H1 (cell line): ENCODE measurements around the gene MAP4K5. TPM values are rescaled to one million over a fixed set of nuclear protein-coding genes. Genes with fewer than 3 reads are reported as not detected.

ENCODE experiments used
- TCF12 ChIP-seq: IDR thresholded peaks from 2 replicates; pipeline ENCODE4 v1.6.1; 2011; ENCODE audit warnings: low read depth, mild to moderate bottlenecking, low read length
- polyA plus RNA-seq, 7 experiments: library from polyadenylated mRNA; depleted of rRNA in 3 of 7; stranded (reverse) in 5 of 7; unstranded in 2 of 7; fragments of >200 nt in 5 of 7; fragments of 200-250 nt in 2 of 7; gene quantifications; 1 replicate in 5 of 7; 2 replicates in 1 of 7; 4 replicates in 1 of 7; pipeline versions ENCODE4 v1.2.1 to v1.2.3, GENCODE V29; 2011 to 2013; ENCODE audit warnings: missing spikeins in 2 of 7, mixed read lengths in 2 of 7
- total RNA-seq: library from RNA; stranded (reverse); fragmentation: NEBNext Ultra II Directional; extraction: Animal tissue kit (Norgen Biotek cat#: 25700); gene quantifications from 2 replicates; pipeline ENCODE4 v1.2.1, GENCODE V29; 2021

MAP4K5 gene
- total and polyA plus RNA-seq, 2 of the 8 experiments (the other 6 are each of a cell fraction or from before 2014, with no cell fraction given), result 7.6 to 34.5 TPM

DNA sequence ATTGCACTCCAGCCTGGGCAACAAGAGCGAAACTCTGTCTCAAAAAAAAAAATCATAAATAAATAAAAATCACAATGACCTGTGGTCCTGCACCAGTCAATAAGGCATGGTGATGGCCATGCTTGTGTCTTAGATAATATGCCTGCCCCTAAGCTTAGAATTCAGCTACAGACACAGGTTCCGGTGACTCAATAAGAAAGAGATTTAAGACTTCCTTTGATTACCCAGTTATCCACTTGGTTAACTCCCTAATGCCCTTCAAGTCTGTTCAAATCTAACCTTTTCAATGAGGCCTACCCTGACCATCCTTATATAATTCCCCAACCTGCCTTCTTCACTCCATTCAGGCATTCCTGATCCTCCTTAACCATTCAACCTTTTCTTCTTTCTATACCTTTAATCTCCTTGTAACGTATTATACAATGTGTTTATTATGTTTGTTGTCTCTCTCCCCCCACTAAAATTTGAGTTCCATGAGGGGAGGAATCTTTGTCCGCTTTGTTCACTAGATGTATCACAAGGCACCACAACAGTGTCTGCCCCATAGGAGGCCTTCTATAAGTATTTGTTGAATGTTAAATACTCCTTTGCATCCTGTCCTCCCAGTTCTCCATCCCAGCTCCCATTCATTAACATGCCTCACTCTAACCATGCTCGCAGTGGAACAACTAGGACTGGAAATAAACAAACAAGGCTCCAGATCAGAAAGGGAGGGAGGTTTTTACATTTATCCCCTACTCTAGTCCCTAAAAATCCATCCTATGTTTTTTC lies 8.9 kb downstream of the MAP4K5 start (continued):
- no peak for TF ChIP-seq TCF12
